Endodermal cell (in vitro differentiated cells): ENCODE data around the gene POP5. TPM values are rescaled to one million over a fixed set of nuclear protein-coding genes. Genes with fewer than 3 reads are reported as not detected.
"Not testable (repeated sequence)": the region's sequence is repeated elsewhere in the genome, so short reads cannot be mapped to it uniquely, and the experiment has no call there.

Source experiments
- DNase-seq: peaks from one replicate; pipeline ENCODE4 v3.0.0-alpha.2; 2017
- H3K27ac ChIP-seq: 2 replicates; pipeline ENCODE4 v1.5.1; 2013; ENCODE audit warnings: mild to moderate bottlenecking, low read depth, low read length, moderate library complexity
- H3K27me3 ChIP-seq: 2 replicates; pipeline ENCODE4 v1.6.1; 2013; ENCODE audit warnings: mild to moderate bottlenecking, low read length, moderate library complexity; ENCODE audit not compliant: insufficient read depth, control insufficient read depth, poor library complexity, severe bottlenecking
- H3K36me3 ChIP-seq: 2 replicates; pipeline ENCODE4 v1.7.0; 2013; ENCODE audit warnings: mild to moderate bottlenecking, low read length, moderate library complexity; ENCODE audit not compliant: control insufficient read depth, insufficient read depth
- H3K4me1 ChIP-seq: one replicate; pipeline ENCODE4 v1.7.0; 2013; ENCODE audit warnings: low read length; ENCODE audit not compliant: control insufficient read depth, insufficient read depth
- H3K4me3 ChIP-seq: 2 replicates; pipeline ENCODE4 v1.5.1; 2013; ENCODE audit warnings: mild to moderate bottlenecking, low read length, moderate library complexity
- H3K9ac ChIP-seq: 2 replicates; pipeline ENCODE4 v1.6.1; 2013; ENCODE audit warnings: mild to moderate bottlenecking, low read length, moderate library complexity; ENCODE audit not compliant: poor library complexity, severe bottlenecking; ENCODE audit errors: extremely low read depth
- H3K9me3 ChIP-seq: 2 replicates; pipeline ENCODE4 v1.6.1; 2013; ENCODE audit warnings: mild to moderate bottlenecking, low read length, moderate library complexity; ENCODE audit not compliant: control insufficient read depth
- H3K27ac Mint-ChIP-seq: 2 replicates; pipeline ENCODE4 v1.8.0; 2020; ENCODE audit warnings: mixed read lengths
- H3K27me3 Mint-ChIP-seq: 2 replicates; pipeline ENCODE4 v1.8.0; 2021; ENCODE audit warnings: mild to moderate bottlenecking, mixed read lengths; ENCODE audit not compliant: insufficient read depth
- H3K36me3 Mint-ChIP-seq: 2 replicates; pipeline ENCODE4 v1.8.0; 2020; ENCODE audit warnings: low read depth, mixed read lengths
- H3K4me1 Mint-ChIP-seq: 2 replicates; pipeline ENCODE4 v1.8.0; 2020; ENCODE audit warnings: mixed read lengths
- H3K4me3 Mint-ChIP-seq: 2 replicates; pipeline ENCODE4 v1.8.0; 2020; ENCODE audit warnings: mild to moderate bottlenecking, moderate library complexity, mixed read lengths
- H3K9me3 Mint-ChIP-seq: 2 replicates; pipeline ENCODE4 v1.8.0; 2020; ENCODE audit warnings: mild to moderate bottlenecking, mixed read lengths
- CTCF ChIP-seq: fragments of 200-600 bp; sonication (generic); conservative IDR thresholded peaks from 2 replicates; pipeline ENCODE4 v1.5.0; 2021; ENCODE audit warnings: antibody characterized with exemption, mild to moderate bottlenecking
- WGBS, 2 experiments: methylation state at CpG; one replicate each; pipeline versions ENCODE4 v1.1.5 to v1.1.7; 2013; ENCODE audit warnings: missing lambda C conversion rate in 2 of 2, mixed read lengths in 1 of 2; ENCODE audit not compliant: insufficient coverage in 1 of 2, insufficient read length in 1 of 2; 5-methylcytosine and 5-hydroxymethylcytosine counted together
- total RNA-seq, 2 donors: library from RNA; stranded (reverse); fragmentation: NEBNext Ultra II Directional in 1 of 2; extraction: Animal tissue kit (Norgen Biotek cat#: 25700) in 1 of 2; gene quantifications; 2 replicates in 1 of 2; 3 replicates in 1 of 2; pipeline ENCODE4 v1.2.1, GENCODE V29; 2021

Gene POP5
- total RNA-seq, 2 donors from 2014 or later, result 52.5 to 53.0 TPM

GRCh38 chr12:120532701-120533238, 48.4 kb downstream of the POP5 start:
- 91 to 95% methylated on average over 4 of the region's 4 CpGs for WGBS, 2 experiments
- H3K4me1 ChIP-seq, result peaks cover 15% of the 10 kb centered on the region
- TF ChIP-seq CTCF, result no peak
- peaks cover 16% of the 10 kb centered on the region for H3K36me3 ChIP-seq
- no peak overlapping the region for H3K9ac ChIP-seq
- Mint-ChIP-seq H3K4me1 (peaks cover 26% of the 10 kb centered on the region), H3K27me3 (no peaks in the 10 kb centered on the region), H3K4me3 (no peak overlapping the region), H3K27ac (no peak overlapping the region), H3K36me3 (peaks cover 17% of the 10 kb centered on the region), H3K9me3 (peaks cover 1% of the 10 kb centered on the region)
- H3K27ac ChIP-seq, result no peak overlapping the region
- no peaks in the 10 kb centered on the region for H3K9me3 ChIP-seq
- no peaks in the 10 kb centered on the region for H3K27me3 ChIP-seq
- H3K4me3 ChIP-seq, result no peak overlapping the region
- no peak for DNase-seq

GRCh38 chr12:120530418-120530761, 50.8 kb downstream of the POP5 start:
- not testable (repeated sequence) for H3K9me3 Mint-ChIP-seq, H3K27me3 Mint-ChIP-seq, H3K4me3 ChIP-seq, H3K36me3 ChIP-seq, H3K27ac ChIP-seq, H3K4me1 ChIP-seq, H3K9ac ChIP-seq, H3K36me3 Mint-ChIP-seq, H3K4me3 Mint-ChIP-seq, DNase-seq, H3K27ac Mint-ChIP-seq, H3K9me3 ChIP-seq, H3K27me3 ChIP-seq
- H3K4me1 Mint-ChIP-seq, result peaks cover 12% of the 10 kb centered on the region

GRCh38 chr12:120529641-120530417, 51.4 kb downstream of the POP5 start:
- peaks cover 5% of the 10 kb centered on the region for H3K36me3 Mint-ChIP-seq
- 70% methylated on average over 14 to 19 of the region's 19 CpGs for WGBS, 2 experiments

More at GRCh38 chr12:120529641-120530417, 51.4 kb downstream of the POP5 start:
- peak; percentile 77 for DNase-seq
- H3K27ac Mint-ChIP-seq, result peak overlapping the region; percentile 100
- Histone ChIP-seq H3K27me3 (no peaks in the 10 kb centered on the region), H3K9me3 (no peaks in the 10 kb centered on the region), H3K4me1 (peaks cover 8% of the 10 kb centered on the region), H3K9ac (peak overlapping the region; percentile 92), H3K27ac (peak overlapping the region; percentile 89), H3K4me3 (peak overlapping the region; percentile 97), H3K36me3 (peaks cover 4% of the 10 kb centered on the region)
- no peaks in the 10 kb centered on the region for H3K27me3 Mint-ChIP-seq
- peak; percentile 40 for TF ChIP-seq CTCF
- peak overlapping the region; percentile 99 for H3K4me3 Mint-ChIP-seq
- peaks cover 1% of the 10 kb centered on the region for H3K9me3 Mint-ChIP-seq
- H3K4me1 Mint-ChIP-seq, result peaks cover 12% of the 10 kb centered on the region
